Measurements from ENCODE around the gene SERPINA4.
A peak's percentile ranks its signal among the peaks of the same experiment; 100 is the strongest.

Gene SERPINA4

GRCh38 chr14:94542111-94542810 is 19.0 kb upstream of the SERPINA4 start:
- DNase-seq (ENCODE audit: low read depth in 1 of 2, low spot score in 1 of 2) = no peak

DNA sequence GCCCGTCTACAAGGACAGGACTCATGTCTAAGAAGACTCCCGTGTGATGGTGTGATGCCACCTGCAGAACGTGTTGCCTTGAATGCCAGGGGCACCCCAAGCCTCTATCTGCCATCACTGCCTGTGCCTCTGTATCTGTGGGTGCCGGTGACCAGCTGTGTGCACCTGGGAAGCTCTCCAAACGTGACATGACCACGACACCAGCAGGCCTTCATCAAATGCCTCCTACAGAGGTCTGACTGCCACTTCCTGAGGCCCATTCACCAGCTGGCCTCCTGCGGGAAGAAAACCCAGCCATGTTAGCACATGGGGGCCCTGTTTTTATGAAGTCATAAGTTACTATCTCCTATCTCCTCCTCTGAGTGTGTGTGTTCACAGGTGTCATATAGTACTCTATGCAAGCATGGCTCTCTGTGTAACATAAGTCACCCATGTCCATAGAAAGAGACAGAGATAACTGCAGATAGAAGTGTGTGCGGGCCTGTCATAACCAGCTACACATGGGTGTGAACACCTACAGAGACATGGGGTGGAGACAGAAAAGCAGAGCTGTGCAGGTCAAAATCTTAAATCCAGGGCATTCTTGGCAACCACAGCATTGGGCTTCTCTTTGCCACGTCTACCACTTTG is 18.3 kb upstream of the SERPINA4 start:
- DNase-seq (ENCODE audit: low read depth in 1 of 2, low spot score in 1 of 2) = no peak

DNA sequence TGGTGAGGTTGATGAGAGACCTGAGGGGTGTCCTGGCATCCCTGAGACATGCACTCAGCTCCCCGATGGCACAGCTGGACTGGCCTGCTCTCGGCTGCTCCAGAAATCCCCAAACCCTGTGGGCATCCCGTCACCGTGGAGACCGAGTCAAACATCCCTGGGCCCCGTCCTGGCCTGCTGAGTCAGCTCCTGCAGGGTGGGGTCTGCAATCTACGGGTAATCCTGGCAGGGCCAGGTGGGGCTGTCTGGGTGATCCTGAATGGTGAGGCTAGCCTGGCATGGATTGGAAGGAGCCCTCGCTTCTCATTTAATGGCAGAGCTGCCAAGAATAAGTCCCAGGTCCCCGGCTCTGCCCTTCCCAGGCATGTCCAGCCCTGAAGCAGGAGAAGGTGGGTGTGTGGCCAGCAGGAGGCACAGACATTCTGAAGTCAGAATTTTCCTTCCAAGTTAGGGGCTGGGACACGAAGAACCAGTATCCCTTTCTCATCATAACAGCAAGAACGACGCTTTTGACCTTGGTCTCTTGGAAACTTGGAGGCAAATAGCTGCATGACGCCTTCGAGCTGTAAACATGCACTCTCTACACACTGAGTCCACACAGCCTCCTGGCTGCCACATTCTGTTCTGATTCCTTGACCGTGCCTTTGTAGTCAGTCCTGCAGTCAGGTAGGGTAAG is 17.7 kb upstream of the SERPINA4 start:
- no peak for DNase-seq (ENCODE audit: low read depth in 1 of 2, low spot score in 1 of 2)

DNA sequence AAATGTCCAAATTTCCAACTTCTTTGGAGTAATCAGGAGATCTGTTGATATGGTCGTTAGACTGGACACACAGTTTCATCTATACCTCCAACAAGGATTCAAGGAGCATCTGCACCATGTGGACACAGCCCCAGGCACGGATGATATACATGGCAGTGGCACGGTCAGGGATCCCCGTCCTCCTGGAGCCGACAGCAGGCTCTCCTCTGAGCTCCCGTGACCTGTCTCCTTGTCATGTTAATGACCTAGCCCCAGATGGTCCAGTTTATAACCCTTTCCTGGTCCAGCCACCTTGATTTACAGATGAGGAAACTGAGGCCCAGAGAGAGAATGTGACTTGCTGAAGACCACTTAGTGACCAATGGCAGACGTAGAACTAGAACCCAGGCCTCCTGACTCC is 16.5 kb upstream of the SERPINA4 start:
- no peak for DNase-seq (ENCODE audit: low read depth in 1 of 2, low spot score in 1 of 2)

- no peak for DNase-seq (ENCODE audit: low read depth in 1 of 2, low spot score in 1 of 2)
Measured at GRCh38 chr14:94545131-94545841, 16.0 kb upstream of the SERPINA4 start.

GRCh38 chr14:94547151-94547680 is 14.0 kb upstream of the SERPINA4 start:
- DNase-seq (ENCODE audit: low read depth in 1 of 2, low spot score in 1 of 2) = no peak

- no peak for DNase-seq (ENCODE audit: low read depth in 1 of 2, low spot score in 1 of 2)
Measured at GRCh38 chr14:94547726-94548125, 13.5 kb upstream of the SERPINA4 start.

GRCh38 chr14:94548131-94548998 is 12.9 kb upstream of the SERPINA4 start:
- DNase-seq (ENCODE audit: low read depth in 1 of 2, low spot score in 1 of 2) = no peak

GRCh38 chr14:94548999-94549985 is 11.9 kb upstream of the SERPINA4 start:
- peak; percentile 34 to 42 for DNase-seq (ENCODE audit: low read depth in 1 of 2, low spot score in 1 of 2)

- DNase-seq (ENCODE audit: low read depth in 1 of 2, low spot score in 1 of 2) = no peak
Measured at GRCh38 chr14:94550041-94550440, 11.2 kb upstream of the SERPINA4 start.

GRCh38 chr14:94555991-94556390 is 5.3 kb upstream of the SERPINA4 start:
- no peak for DNase-seq (ENCODE audit: low read depth in 1 of 2, low spot score in 1 of 2)

DNA sequence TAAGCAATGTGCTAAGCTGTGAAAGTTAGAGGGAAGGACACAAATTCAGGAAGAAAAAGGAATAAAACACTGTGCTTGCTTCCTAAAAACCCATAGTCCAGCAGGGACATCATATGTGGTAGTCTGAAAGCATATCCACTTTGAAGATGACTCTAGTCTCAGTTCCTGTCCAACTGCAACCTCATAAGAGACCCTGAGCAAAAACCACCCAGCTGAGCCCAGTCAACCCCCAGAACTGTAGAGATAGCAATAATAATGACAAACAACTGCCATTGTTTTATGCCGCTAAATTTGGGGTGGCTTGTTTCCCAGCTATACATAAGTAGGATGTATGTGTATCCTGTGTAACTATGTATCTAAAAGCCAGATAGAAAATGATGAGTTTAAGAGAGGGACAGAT is 3.9 kb upstream of the SERPINA4 start:
- DNase-seq (ENCODE audit: low read depth in 1 of 2, low spot score in 1 of 2) = no peak

DNA sequence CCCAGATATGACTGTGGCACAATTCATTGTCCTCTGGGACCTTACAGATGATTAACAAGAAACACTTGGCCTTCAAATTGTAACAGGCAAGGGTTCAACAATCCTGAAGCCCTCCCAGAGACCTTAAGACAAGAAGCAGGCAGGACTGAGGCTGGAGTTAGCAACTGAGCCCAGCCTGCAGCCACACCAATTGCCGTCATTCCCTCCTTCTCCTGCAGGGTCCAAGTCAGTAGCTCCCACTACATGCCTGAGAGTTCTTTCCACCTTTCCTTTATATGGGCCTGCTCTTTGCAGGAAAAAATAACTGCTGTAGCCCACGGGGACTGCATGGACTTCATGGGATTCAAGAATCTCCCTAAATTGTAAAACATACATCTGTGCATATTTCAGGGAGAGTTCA is 2.4 kb upstream of the SERPINA4 start:
- no peak for DNase-seq (ENCODE audit: low read depth in 1 of 2, low spot score in 1 of 2)

- DNase-seq (ENCODE audit: low read depth in 1 of 2, low spot score in 1 of 2) = no peak
Measured at GRCh38 chr14:94559638-94560290, 1.5 kb upstream of the SERPINA4 start.

DNA sequence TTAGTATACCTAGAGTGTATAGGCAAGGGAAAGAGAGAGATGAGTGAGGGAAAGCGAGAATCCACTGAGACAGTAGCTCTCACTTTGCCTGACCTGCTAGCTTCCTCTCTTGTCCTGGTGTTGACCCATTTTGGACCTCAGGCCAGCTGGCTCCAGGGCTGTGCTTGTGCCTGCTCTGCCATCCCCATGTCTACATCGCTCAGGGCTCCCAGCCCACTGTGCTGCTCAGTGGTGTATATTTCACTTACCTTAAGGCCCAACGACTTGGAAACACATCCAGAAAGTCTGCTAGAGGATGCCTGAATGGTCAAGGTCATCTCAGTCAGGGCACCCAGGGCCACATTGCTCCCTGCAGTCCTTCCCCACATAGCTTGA is 964 bp upstream of the SERPINA4 start:
- no peak for DNase-seq (ENCODE audit: low read depth in 1 of 2, low spot score in 1 of 2)

DNA sequence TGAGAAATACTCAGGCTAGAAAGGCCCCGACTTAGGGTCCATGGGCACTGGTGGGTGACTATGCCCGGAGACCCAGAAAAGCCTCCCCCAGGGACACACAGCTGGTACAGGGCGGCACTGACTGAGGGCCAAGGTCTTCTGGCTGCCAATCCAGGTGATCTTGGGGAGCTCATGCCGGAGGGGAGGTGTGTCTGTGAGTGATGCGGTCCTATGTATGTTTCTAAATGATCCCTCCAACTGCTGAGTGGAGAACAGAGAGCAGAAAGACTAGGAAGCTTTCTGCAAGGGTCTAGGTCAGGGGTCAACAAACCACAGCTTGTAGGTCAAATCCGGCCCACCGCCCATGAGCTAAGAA is 391 bp downstream of the SERPINA4 start:
- DNase-seq (ENCODE audit: low read depth in 1 of 2, low spot score in 1 of 2) = no peak

DNA sequence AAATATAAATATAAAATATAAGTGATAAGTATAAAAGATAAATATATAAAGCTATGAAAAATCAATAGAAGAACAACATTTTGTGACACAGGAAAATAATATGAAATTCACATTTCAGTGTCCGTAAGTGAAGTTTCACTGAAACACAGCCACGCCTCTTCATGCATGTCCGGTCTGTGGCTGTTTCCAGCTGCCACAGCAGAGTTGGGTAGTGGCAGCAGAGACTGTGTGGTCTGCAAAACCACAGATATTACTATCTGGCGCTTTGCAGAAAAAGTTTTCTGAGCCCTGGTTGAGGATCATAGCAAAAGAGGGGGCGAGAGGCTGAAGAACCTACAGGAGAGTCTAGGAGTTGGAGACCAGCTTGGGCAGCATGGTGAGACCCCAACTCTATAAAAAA is 780 bp downstream of the SERPINA4 start:
- no peak for DNase-seq (ENCODE audit: low read depth in 1 of 2, low spot score in 1 of 2)

DNA sequence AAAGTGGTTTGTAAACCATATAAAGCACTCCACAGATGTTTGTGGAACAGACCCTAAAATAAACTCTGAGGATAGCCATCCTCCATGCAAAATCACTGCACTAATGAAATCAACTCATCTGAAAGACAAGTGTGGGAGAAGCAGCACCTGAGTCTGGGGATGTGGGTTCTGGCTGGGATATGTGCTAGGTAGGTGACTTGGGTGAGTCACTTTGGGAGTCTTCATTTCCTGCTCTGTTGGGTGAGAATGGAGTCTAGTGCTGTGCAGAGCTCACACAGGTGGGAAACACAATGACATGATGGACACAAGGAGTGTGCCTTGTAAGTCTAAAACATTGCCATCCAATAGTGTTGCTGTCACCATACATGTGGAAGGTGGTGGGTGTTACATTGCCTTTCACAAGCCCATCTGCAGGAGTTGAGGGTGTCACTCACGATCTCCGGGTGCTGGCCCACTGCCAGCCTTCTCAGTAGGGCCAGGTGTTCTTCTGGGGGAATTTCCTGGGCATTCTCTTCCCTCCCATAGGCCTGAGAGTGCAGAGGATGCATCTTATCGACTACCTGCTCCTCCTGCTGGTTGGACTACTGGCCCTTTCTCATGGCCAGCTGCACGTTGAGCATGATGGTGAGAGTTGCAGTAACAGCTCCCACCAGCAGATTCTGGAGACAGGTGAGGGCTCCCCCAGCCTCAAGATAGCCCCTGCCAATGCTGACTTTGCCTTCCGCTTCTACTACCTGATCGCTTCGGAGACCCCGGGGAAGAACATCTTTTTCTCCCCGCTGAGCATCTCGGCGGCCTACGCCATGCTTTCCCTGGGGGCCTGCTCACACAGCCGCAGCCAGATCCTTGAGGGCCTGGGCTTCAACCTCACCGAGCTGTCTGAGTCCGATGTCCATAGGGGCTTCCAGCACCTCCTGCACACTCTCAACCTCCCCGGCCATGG is 2.0 kb downstream of the SERPINA4 start:
- DNase-seq (ENCODE audit: low read depth in 1 of 2, low spot score in 1 of 2) = no peak

Data from activated CD4-positive, alpha-beta T cell treated with anti-CD3 and anti-CD28 coated beads, Interleukin-2, amount 50 U/mL, for 24 hours (primary cell).